CD4-positive, CD25-positive, alpha-beta regulatory T cell (primary cell): ENCODE measurements around the gene TMEM52. TPM values are rescaled to one million over a fixed set of nuclear protein-coding genes. Genes with fewer than 3 reads are reported as not detected.

Experiments
- ATAC-seq, 2 donors: fragments of 150-1000 bp; cut with Tn5 transposase; one replicate each; pipeline ENCODE4 v1.10.0; 2021; ENCODE audit warnings: low read depth in 2 of 2, moderate number of reproducible peaks in 2 of 2, moderate library complexity in 1 of 2
- DNase-seq, 3 donors: peaks; one replicate each; pipeline versions ENCODE4 v3.0.0 to v3.0.0-alpha.2; 2012 to 2022; ENCODE audit warnings: mixed read lengths in 1 of 3
- H3K27ac ChIP-seq: one replicate; pipeline ENCODE4 v1.7.0; 2013; ENCODE audit warnings: mild to moderate bottlenecking, low read length; ENCODE audit not compliant: insufficient read depth, poor library complexity, severe bottlenecking
- H3K27me3 ChIP-seq: one replicate; pipeline ENCODE4 v1.7.0; 2013; ENCODE audit warnings: low read length; ENCODE audit not compliant: control insufficient read depth, insufficient read depth
- H3K36me3 ChIP-seq: one replicate; pipeline ENCODE4 v1.7.0; 2013; ENCODE audit warnings: mild to moderate bottlenecking, low read length, moderate library complexity; ENCODE audit not compliant: control insufficient read depth, insufficient read depth
- H3K4me1 ChIP-seq: 2 replicates; pipeline ENCODE4 v1.7.0; 2013; ENCODE audit warnings: mild to moderate bottlenecking, low read length; ENCODE audit not compliant: insufficient read depth, control insufficient read depth, poor library complexity, severe bottlenecking
- H3K4me3 ChIP-seq: one replicate; pipeline ENCODE4 v1.7.0; 2013; ENCODE audit warnings: low read depth, mild to moderate bottlenecking, low read length, moderate library complexity
- H3K9me3 ChIP-seq, 2 experiments: 1 replicate in 1 of 2; 2 replicates in 1 of 2; pipeline ENCODE4 v1.7.0; 2013; ENCODE audit warnings: low read length in 2 of 2, mild to moderate bottlenecking in 1 of 2, moderate library complexity in 1 of 2; ENCODE audit not compliant: control insufficient read depth in 2 of 2
- H3K27ac Mint-ChIP-seq, 3 donors: one replicate each; pipeline ENCODE4 v1.8.0; 2020 to 2022; ENCODE audit warnings: mild to moderate bottlenecking in 3 of 3, mixed read lengths in 3 of 3, moderate library complexity in 2 of 3
- H3K27me3 Mint-ChIP-seq: one replicate; pipeline ENCODE4 v1.8.0; 2022; ENCODE audit warnings: mild to moderate bottlenecking, mixed read lengths
- H3K36me3 Mint-ChIP-seq: one replicate; pipeline ENCODE4 v1.8.0; 2020; ENCODE audit warnings: mixed read lengths
- H3K4me1 Mint-ChIP-seq, 4 donors: one replicate each; pipeline ENCODE4 v1.8.0; 2020 to 2022; ENCODE audit warnings: mixed read lengths in 4 of 4, mild to moderate bottlenecking in 1 of 4
- H3K4me3 Mint-ChIP-seq, 4 donors: one replicate each; pipeline ENCODE4 v1.8.0; 2020 to 2022; ENCODE audit warnings: mild to moderate bottlenecking in 4 of 4, mixed read lengths in 4 of 4, moderate library complexity in 3 of 4
- H3K9me3 Mint-ChIP-seq, 7 donors: one replicate each; pipeline ENCODE4 v1.8.0; 2020 to 2022; ENCODE audit warnings: mixed read lengths in 7 of 7, mild to moderate bottlenecking in 3 of 7, moderate library complexity in 2 of 7
- polyA plus RNA-seq, 4 donors: library from polyadenylated mRNA; unstranded; fragments of 300-500 nt; fragmentation: Illumina TruSeq; gene quantifications; one replicate each; pipeline ENCODE4 v1.2.3, GENCODE V29; 2021
- total RNA-seq: library from RNA; stranded (reverse); gene quantifications from one replicate; pipeline ENCODE4 v1.2.3, GENCODE V29; 2022

TMEM52 gene
- total and polyA plus RNA-seq, 5 donors from 2014 or later = 0.50 to 0.62 TPM; not detected in 3

DNA sequence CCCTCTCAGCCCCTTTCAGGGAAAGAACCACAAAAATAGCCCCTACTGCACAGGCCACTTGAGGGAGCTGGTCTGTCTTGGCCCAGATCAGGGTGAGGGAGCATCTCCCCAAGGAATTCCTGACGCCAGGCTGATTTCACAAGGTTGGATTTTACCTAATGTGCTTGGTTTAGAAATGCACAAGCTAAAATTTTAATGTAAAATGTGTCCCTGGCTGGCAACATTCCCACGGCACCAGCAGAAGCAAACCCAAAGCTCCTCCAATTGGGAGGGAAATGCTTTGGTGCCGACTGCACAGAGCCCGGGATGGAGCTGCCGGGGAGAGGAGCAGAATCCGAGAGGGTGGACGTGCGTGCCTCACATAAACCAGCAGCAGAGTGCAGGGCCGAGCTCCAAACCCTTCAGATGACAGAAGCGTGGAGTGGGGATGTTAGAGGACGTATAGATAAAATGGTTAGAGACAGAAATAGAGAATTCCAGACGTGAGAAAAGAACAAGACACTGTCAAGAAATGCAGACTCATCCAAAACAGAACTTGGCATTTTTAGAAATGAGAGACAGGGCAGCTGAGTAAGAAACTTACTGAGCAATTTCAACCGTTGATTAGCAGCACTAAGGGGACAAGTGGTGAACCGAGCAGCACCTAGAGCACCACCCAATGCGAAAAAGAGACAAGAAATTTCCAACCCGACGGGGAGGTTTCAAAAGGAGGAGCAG, 41.6 kb upstream of the TMEM52 start:
- Histone ChIP-seq H3K4me1 (no peaks in the 10 kb centered on the region), H3K4me3 (no peak overlapping the region), H3K27ac (no peak overlapping the region), H3K9me3 (no peaks in the 10 kb centered on the region), H3K36me3 (no peaks in the 10 kb centered on the region), H3K27me3 (no peaks in the 10 kb centered on the region)
- DNase-seq (no peak), ATAC-seq (no peak)
- no peaks in the 10 kb centered on the region for H3K36me3 Mint-ChIP-seq
- H3K27ac Mint-ChIP-seq = no peak overlapping the region
- peaks cover 0 to 5% (median 0%) of the 10 kb centered on the region in 4 donors for H3K4me1 Mint-ChIP-seq
- peaks cover 17% of the 10 kb centered on the region for H3K27me3 Mint-ChIP-seq
- H3K9me3 Mint-ChIP-seq = peaks cover 0 to 2% (median 0%) of the 10 kb centered on the region in 7 donors
- H3K4me3 Mint-ChIP-seq = no peak overlapping the region

DNA sequence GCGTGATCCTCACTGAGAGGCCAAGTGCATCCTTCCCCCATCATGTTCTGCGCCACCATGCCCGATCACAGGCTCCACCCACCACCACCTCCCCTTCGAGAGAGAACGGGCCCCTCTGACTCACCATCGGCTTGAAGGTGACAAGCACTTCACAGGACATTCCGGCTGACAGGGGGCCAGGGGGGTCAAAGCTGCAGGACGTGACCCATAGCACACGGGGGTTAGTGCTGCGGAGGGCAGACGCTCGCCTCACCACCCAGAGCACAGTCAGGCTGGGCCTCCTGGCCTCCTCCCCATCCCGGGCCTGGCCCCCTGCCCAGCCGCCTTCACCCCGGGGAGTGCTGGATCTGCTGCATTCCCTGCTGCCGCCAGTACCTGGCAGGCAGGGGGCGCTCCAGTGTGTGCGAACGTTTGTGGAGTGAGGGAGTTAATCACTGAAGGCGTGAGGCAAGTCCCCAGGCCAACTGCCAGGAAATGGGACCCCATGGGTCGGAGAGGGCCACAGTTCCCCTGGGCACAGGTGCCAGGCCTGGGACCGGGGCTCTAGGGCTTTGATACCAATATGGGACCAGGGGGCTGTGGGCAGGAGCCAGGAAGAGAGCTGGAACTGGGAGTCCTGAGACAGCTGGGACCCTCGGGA, 40.9 kb upstream of the TMEM52 start:
- peak in 1 of 2 donors; percentile 45 for ATAC-seq
- Mint-ChIP-seq H3K36me3 (no peaks in the 10 kb centered on the region), H3K27ac (no peak overlapping the region), H3K4me3 (no peak overlapping the region), H3K4me1 (peaks cover 0 to 5% (median 0%) of the 10 kb centered on the region in 4 donors), H3K9me3 (peaks cover 0 to 4% (median 0%) of the 10 kb centered on the region in 7 donors), H3K27me3 (peaks cover 17% of the 10 kb centered on the region)
- Histone ChIP-seq H3K27ac (no peak overlapping the region), H3K27me3 (no peaks in the 10 kb centered on the region), H3K9me3 (no peaks in the 10 kb centered on the region), H3K4me3 (no peak overlapping the region), H3K4me1 (no peaks in the 10 kb centered on the region), H3K36me3 (no peaks in the 10 kb centered on the region)
- DNase-seq = peak; percentile 9 to 54 (median 23)

DNA sequence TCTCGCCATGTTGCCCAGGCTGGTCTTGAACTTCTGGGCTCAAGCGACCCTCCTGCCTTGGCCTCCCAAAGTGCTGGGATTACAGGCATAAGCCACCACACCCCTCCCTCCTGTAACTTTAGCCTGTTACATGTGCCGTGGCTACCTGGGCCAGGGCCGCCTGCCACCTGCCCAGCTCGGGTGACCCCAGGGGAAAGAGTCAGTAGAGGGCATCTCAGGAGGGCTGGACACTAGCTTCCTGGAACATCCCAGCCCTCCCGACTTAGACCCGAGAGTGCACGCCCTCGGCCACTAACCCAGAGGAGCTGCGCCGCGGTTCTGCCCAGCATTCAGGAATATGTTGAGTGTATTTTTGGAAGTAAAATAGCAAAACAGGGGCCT, 40.4 kb upstream of the TMEM52 start:
- Histone ChIP-seq H3K4me3 (no peak overlapping the region), H3K27ac (no peak overlapping the region), H3K36me3 (no peaks in the 10 kb centered on the region), H3K4me1 (no peaks in the 10 kb centered on the region), H3K27me3 (no peaks in the 10 kb centered on the region), H3K9me3 (no peaks in the 10 kb centered on the region)
- Mint-ChIP-seq H3K4me3 (peak overlapping the region in 1 of 4 donors; percentile 36), H3K9me3 (peaks cover 0 to 4% (median 0%) of the 10 kb centered on the region in 7 donors), H3K4me1 (peaks cover 0 to 6% (median 0%) of the 10 kb centered on the region in 4 donors), H3K27ac (no peak overlapping the region), H3K27me3 (peaks cover 17% of the 10 kb centered on the region), H3K36me3 (no peaks in the 10 kb centered on the region)
- DNase-seq = no peak
- ATAC-seq = no peak

DNA sequence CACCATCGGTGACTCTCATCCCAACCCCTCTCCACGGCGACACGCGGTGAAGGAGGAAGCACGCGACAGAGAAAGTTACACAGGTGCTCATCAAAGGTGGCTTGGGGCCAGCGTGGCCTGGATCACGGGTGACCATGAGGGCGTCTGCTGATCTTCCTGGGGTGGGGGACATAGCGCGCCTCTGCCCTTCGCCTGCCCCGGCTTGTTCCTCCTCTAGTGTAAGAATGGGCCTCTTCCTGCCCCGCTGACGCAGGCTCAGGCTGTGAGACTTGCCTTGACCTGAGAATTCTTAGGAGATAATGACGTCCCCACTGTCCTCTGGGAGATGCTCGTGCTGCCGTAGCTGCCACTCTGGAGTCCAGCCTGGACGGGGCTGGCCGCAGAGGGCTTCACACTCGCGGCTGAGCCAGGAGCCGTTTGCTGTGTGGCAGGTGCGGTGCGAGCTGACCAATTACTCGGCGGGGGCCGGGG, 39.0 kb upstream of the TMEM52 start:
- Mint-ChIP-seq H3K4me1 (peaks cover 0 to 6% (median 0%) of the 10 kb centered on the region in 4 donors), H3K36me3 (no peaks in the 10 kb centered on the region), H3K27ac (no peak overlapping the region), H3K4me3 (no peak overlapping the region), H3K27me3 (peaks cover 21% of the 10 kb centered on the region), H3K9me3 (peaks cover 0 to 4% (median 0%) of the 10 kb centered on the region in 7 donors)
- Histone ChIP-seq H3K27ac (no peak overlapping the region), H3K4me3 (no peak overlapping the region), H3K27me3 (no peaks in the 10 kb centered on the region), H3K9me3 (no peaks in the 10 kb centered on the region), H3K36me3 (no peaks in the 10 kb centered on the region), H3K4me1 (no peaks in the 10 kb centered on the region)
- no peak for DNase-seq
- ATAC-seq = no peak

DNA sequence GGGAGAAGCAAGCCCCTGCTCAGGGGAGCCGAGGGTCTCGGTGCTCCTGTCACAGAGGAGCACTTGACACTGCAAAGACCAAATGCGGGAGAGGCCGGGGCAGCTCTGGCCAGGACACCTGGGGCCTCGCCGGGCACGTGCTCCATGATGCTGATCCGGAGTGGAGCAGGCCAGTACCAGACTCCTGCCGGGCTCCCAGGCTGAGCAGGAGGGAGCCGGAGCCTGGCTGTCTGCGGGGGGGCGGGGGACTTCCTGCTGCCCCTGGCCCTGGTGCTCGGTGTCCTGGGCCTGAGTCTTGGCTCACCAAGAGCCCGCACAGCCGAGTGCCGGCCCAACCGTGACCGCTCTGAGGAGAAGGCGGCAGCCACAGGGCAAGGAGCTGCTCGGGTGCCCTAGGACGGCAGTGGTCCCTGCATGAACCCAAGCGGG, 38.5 kb upstream of the TMEM52 start:
- peaks cover 26% of the 10 kb centered on the region for H3K27me3 Mint-ChIP-seq
- H3K4me3 ChIP-seq = no peak overlapping the region
- H3K27me3 ChIP-seq = no peaks in the 10 kb centered on the region
- H3K27ac ChIP-seq = no peak overlapping the region
- no peaks in the 10 kb centered on the region for H3K36me3 Mint-ChIP-seq
- H3K4me3 Mint-ChIP-seq = no peak overlapping the region
- H3K9me3 ChIP-seq = no peaks in the 10 kb centered on the region
- H3K36me3 ChIP-seq = no peaks in the 10 kb centered on the region
- no peaks in the 10 kb centered on the region for H3K4me1 ChIP-seq
- DNase-seq (no peak), ATAC-seq (no peak)
- peaks cover 0 to 4% (median 0%) of the 10 kb centered on the region in 7 donors for H3K9me3 Mint-ChIP-seq
- peaks cover 0 to 4% (median 0%) of the 10 kb centered on the region in 4 donors for H3K4me1 Mint-ChIP-seq
- H3K27ac Mint-ChIP-seq = no peak overlapping the region

DNA sequence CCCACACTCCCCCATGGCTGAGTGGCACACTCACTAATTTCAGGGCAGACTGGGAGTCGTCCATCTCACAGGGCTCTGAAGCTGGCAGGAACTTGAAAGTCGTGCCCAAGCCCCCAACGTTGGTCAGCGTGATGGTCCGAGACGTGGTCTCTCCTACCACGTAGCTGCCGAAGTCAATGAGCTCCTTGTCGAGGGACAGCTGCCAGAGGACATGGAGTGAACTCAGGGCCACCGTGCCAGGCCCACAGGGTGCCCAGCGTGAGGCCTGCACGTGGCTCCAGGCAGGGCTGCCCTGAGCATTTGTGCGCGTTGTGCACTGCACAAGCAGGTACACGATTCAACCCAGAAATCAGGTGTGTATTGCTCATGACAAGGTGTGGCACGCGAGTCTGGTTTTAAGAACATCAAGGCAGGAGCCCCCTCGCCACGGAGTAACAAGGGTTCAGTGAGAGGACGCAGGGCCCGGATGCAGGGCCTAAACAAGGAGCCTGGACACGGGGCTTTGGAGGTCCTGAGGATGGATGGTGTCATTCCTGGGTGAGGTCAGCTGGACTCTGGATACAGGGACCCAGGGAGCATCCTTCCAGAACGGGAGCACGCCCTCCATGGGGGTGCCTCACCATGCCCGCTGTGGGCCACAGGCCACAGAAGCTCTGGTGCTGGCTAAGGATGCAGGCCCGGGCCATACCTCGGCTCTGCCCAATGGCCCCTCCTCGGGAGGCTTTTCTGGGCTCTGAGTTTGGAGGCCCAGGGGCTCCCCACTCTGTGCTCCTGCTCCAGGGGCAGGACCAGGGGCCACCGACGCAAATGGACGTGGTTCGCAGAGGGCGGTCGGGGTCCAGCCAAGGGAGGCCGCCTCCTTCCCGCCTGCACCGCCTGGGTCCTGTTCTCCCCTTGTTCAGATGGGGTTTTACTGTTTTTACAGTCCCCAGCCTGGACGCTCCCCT, 37.8 kb upstream of the TMEM52 start:
- Mint-ChIP-seq H3K4me3 (no peak overlapping the region), H3K9me3 (peaks cover 0 to 4% (median 0%) of the 10 kb centered on the region in 7 donors), H3K4me1 (peaks cover 0 to 4% (median 0%) of the 10 kb centered on the region in 4 donors), H3K36me3 (no peaks in the 10 kb centered on the region), H3K27ac (no peak overlapping the region), H3K27me3 (peaks cover 22% of the 10 kb centered on the region)
- H3K4me3 ChIP-seq = no peak overlapping the region
- no peaks in the 10 kb centered on the region for H3K9me3 ChIP-seq
- H3K27ac ChIP-seq = no peak overlapping the region
- DNase-seq (no peak), ATAC-seq (no peak)
- no peaks in the 10 kb centered on the region for H3K27me3 ChIP-seq
- H3K4me1 ChIP-seq = no peaks in the 10 kb centered on the region
- H3K36me3 ChIP-seq = no peaks in the 10 kb centered on the region

DNA sequence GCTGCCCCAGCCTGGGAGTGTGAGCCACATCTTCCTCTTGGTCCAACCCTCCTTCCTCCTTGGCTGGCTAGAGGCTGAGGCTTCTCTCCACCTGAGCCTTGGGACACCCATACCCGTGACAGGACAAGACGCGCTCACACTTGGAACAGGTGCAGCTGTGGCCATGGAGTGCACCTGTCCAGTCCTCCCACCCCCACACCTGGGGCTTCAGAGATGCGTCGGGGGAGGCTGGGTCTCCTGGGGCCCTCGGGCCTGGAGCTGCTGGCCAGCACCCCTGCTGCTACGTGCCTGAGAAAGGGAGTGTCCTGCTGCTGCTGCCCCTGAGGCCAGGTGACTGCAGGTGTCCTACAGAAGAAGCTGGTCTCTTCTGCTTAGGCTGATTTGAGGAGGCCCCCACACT, 37.0 kb upstream of the TMEM52 start:
- H3K9me3 ChIP-seq = peaks cover 0 to under 1% of the 10 kb centered on the region in 2 experiments
- Mint-ChIP-seq H3K4me1 (peaks cover 0 to 4% (median 0%) of the 10 kb centered on the region in 4 donors), H3K27ac (no peak overlapping the region), H3K9me3 (peaks cover 0 to 6% (median 3%) of the 10 kb centered on the region in 7 donors), H3K36me3 (no peaks in the 10 kb centered on the region), H3K4me3 (no peak overlapping the region), H3K27me3 (peaks cover 20% of the 10 kb centered on the region)
- DNase-seq (no peak), ATAC-seq (no peak)
- no peak overlapping the region for H3K27ac ChIP-seq
- no peaks in the 10 kb centered on the region for H3K36me3 ChIP-seq
- H3K4me3 ChIP-seq = no peak overlapping the region
- no peaks in the 10 kb centered on the region for H3K4me1 ChIP-seq
- H3K27me3 ChIP-seq = no peaks in the 10 kb centered on the region
